H9 (cell line): ENCODE data around the gene CACNA2D3. TPM values are rescaled to one million over a fixed set of nuclear protein-coding genes. Genes with fewer than 3 reads are reported as not detected.

Source experiments
- DNase-seq: peaks from one replicate; pipeline ENCODE4 v3.0.0-alpha.2; 2017
- H2AFZ ChIP-seq: one replicate; pipeline ENCODE4 v1.6.1; 2013; ENCODE audit warnings: mild to moderate bottlenecking, low read length, control low read depth, moderate library complexity
- H2AK5ac ChIP-seq: 2 replicates; pipeline ENCODE4 v1.6.1; 2013; ENCODE audit warnings: low read length, control low read depth, mixed read lengths; ENCODE audit not compliant: insufficient read length
- H2BK120ac ChIP-seq: one replicate; pipeline ENCODE4 v1.6.1; 2013; ENCODE audit warnings: low read depth, mild to moderate bottlenecking, low read length, control low read depth, inconsistent platforms; ENCODE audit not compliant: poor library complexity, severe bottlenecking
- H2BK12ac ChIP-seq: 2 replicates; pipeline ENCODE4 v1.6.1; 2013; ENCODE audit warnings: low read length, control low read depth, mixed read lengths, low read depth; ENCODE audit not compliant: insufficient read length
- H2BK15ac ChIP-seq: 2 replicates; pipeline ENCODE4 v1.6.1; 2013; ENCODE audit warnings: low read depth, low read length, control low read depth
- H2BK20ac ChIP-seq: one replicate; pipeline ENCODE4 v1.6.1; 2013; ENCODE audit warnings: low read depth, mild to moderate bottlenecking, low read length, control low read depth, inconsistent platforms; ENCODE audit not compliant: poor library complexity, severe bottlenecking
- H2BK5ac ChIP-seq: 2 replicates; pipeline ENCODE4 v1.6.1; 2013; ENCODE audit warnings: low read length, control low read depth, mixed read lengths; ENCODE audit not compliant: insufficient read length
- H3K14ac ChIP-seq: 2 replicates; pipeline ENCODE4 v1.6.1; 2013; ENCODE audit warnings: low read length, control low read depth; ENCODE audit not compliant: insufficient read depth
- H3K18ac ChIP-seq: 2 replicates; pipeline ENCODE4 v1.6.1; 2013; ENCODE audit warnings: low read depth, mild to moderate bottlenecking, mixed read lengths, low read length, control low read depth; ENCODE audit not compliant: insufficient read length
- H3K23ac ChIP-seq: 2 replicates; pipeline ENCODE4 v1.6.1; 2013; ENCODE audit warnings: low read length, control low read depth, mixed read lengths, low read depth; ENCODE audit not compliant: insufficient read length
- H3K23me2 ChIP-seq: 2 replicates; pipeline ENCODE4 v1.6.1; 2013; ENCODE audit warnings: low read depth, mild to moderate bottlenecking, mixed read lengths, low read length, control low read depth; ENCODE audit not compliant: insufficient read length, poor library complexity, severe bottlenecking
- H3K27ac ChIP-seq: 2 replicates; pipeline ENCODE4 v1.5.1; 2013; ENCODE audit warnings: low read length, control low read depth, mixed read lengths, low read depth; ENCODE audit not compliant: insufficient read length
- H3K27me3 ChIP-seq: 2 replicates; pipeline ENCODE4 v1.6.1; 2013; ENCODE audit warnings: low read length, control low read depth, inconsistent platforms; ENCODE audit not compliant: insufficient read depth
- H3K4ac ChIP-seq: 2 replicates; pipeline ENCODE4 v1.6.1; 2013; ENCODE audit warnings: low read depth, mild to moderate bottlenecking, control low read depth, inconsistent platforms, low read length, moderate library complexity
- H3K4me1 ChIP-seq: 2 replicates; pipeline ENCODE4 v1.6.1; 2013; ENCODE audit warnings: low read length, control low read depth, inconsistent platforms; ENCODE audit not compliant: insufficient read depth
- H3K4me2 ChIP-seq: 2 replicates; pipeline ENCODE4 v1.6.1; 2013; ENCODE audit warnings: low read length, control low read depth, mixed read lengths; ENCODE audit not compliant: insufficient read length, insufficient read depth
- H3K56ac ChIP-seq: 2 replicates; pipeline ENCODE4 v1.6.1; 2013; ENCODE audit warnings: low read depth, mild to moderate bottlenecking, mixed read lengths, low read length, control low read depth; ENCODE audit not compliant: insufficient read length
- H3K79me1 ChIP-seq: 2 replicates; pipeline ENCODE4 v1.6.1; 2013; ENCODE audit warnings: low read depth, mild to moderate bottlenecking, moderate library complexity, low read length, control low read depth, inconsistent platforms; ENCODE audit not compliant: insufficient read depth, poor library complexity, severe bottlenecking
- H3K79me2 ChIP-seq: 2 replicates; pipeline ENCODE4 v1.6.1; 2013; ENCODE audit warnings: low read length, control low read depth, inconsistent platforms; ENCODE audit not compliant: insufficient read depth
- H3K9ac ChIP-seq: 2 replicates; pipeline ENCODE4 v1.6.1; 2013; ENCODE audit warnings: low read length, control low read depth, mixed read lengths; ENCODE audit not compliant: insufficient read length; ENCODE audit errors: extremely low read depth
- H3K9me3 ChIP-seq: one replicate; pipeline ENCODE4 v1.6.1; 2013; ENCODE audit warnings: low read depth, low read length, inconsistent platforms; ENCODE audit not compliant: control insufficient read depth
- H3T11ph ChIP-seq: one replicate; pipeline ENCODE4 v1.6.1; 2013; ENCODE audit warnings: mild to moderate bottlenecking, low read length, control low read depth, inconsistent platforms
- H4K20me1 ChIP-seq: one replicate; pipeline ENCODE4 v1.6.1; 2013; ENCODE audit not compliant: control insufficient read depth, insufficient read length, insufficient read depth
- H4K5ac ChIP-seq: 2 replicates; pipeline ENCODE4 v1.6.1; 2013; ENCODE audit warnings: low read depth, mild to moderate bottlenecking, mixed read lengths, low read length, control low read depth; ENCODE audit not compliant: insufficient read length
- H4K8ac ChIP-seq: replicated peaks from 2 replicates; pipeline ENCODE4 v1.6.1; 2013; ENCODE audit warnings: low read length, control low read depth, mixed read lengths, low read depth; ENCODE audit not compliant: insufficient read length
- H4K91ac ChIP-seq: 2 replicates; pipeline ENCODE4 v1.6.1; 2013; ENCODE audit warnings: low read depth, mild to moderate bottlenecking, moderate library complexity, mixed read lengths, low read length, control low read depth; ENCODE audit not compliant: insufficient read length
- H3K27ac Mint-ChIP-seq, 3 experiments: 2 replicates in 2 of 3; 3 replicates in 1 of 3; pipeline ENCODE4 v1.8.0; 2020 to 2021; ENCODE audit warnings: mixed read lengths in 3 of 3, mild to moderate bottlenecking in 1 of 3, moderate library complexity in 1 of 3
- H3K27me3 Mint-ChIP-seq: 2 replicates; pipeline ENCODE4 v1.8.0; 2021; ENCODE audit warnings: low read depth, mild to moderate bottlenecking, moderate library complexity, mixed read lengths
- H3K36me3 Mint-ChIP-seq, 3 experiments: 2 replicates in 2 of 3; 3 replicates in 1 of 3; pipeline ENCODE4 v1.8.0; 2020 to 2021; ENCODE audit warnings: low read depth in 3 of 3, mixed read lengths in 3 of 3; ENCODE audit not compliant: insufficient read depth in 1 of 3
- H3K4me1 Mint-ChIP-seq, 2 experiments: 2 replicates each; pipeline ENCODE4 v1.8.0; 2020; ENCODE audit warnings: mixed read lengths in 2 of 2
- H3K4me3 Mint-ChIP-seq, 2 experiments: 2 replicates in 1 of 2; 3 replicates in 1 of 2; pipeline ENCODE4 v1.8.0; 2020 to 2021; ENCODE audit warnings: mild to moderate bottlenecking in 2 of 2, mixed read lengths in 2 of 2, moderate library complexity in 1 of 2
- H3K9me3 Mint-ChIP-seq, 2 experiments: 2 replicates in 1 of 2; 3 replicates in 1 of 2; pipeline ENCODE4 v1.8.0; 2020; ENCODE audit warnings: mild to moderate bottlenecking in 2 of 2, mixed read lengths in 2 of 2, moderate library complexity in 1 of 2
- CTCF ChIP-seq: fragments of 200-600 bp; sonication (generic); conservative IDR thresholded peaks from 3 replicates; pipeline ENCODE4 v1.8.0; 2021; ENCODE audit warnings: antibody characterized with exemption, mild to moderate bottlenecking
- WGBS: extraction: QIAGEN DNeasy Blood & Tissue Kit; methylation state at CpG from one replicate; pipeline ENCODE4 v1.1.7; 2013; ENCODE audit warnings: missing lambda C conversion rate, low lambda C conversion rate, mixed read lengths; ENCODE audit not compliant: insufficient read length; ENCODE audit errors: extremely low coverage; 5-methylcytosine and 5-hydroxymethylcytosine counted together
- total RNA-seq: library from RNA; stranded (reverse); gene quantifications from 2 replicates; pipeline ENCODE4 v1.2.1, GENCODE V29; 2021

Gene CACNA2D3
- total RNA-seq, 1 experiment from 2014 or later: 3.2 TPM

GRCh38 chr3:54745843-54746242, 623.5 kb downstream of the CACNA2D3 start:
- Histone ChIP-seq H4K8ac (no peak overlapping the region), H3K4me2 (no peak overlapping the region), H3K18ac (no peak overlapping the region), H3K23ac (no peak overlapping the region), H3K9me3 (no peaks in the 10 kb centered on the region), H3K27ac (no peak overlapping the region), H4K20me1 (no peaks in the 10 kb centered on the region), H3T11ph (no peak overlapping the region), H3K4ac (no peak overlapping the region), H2BK5ac (no peak overlapping the region), H3K4me1 (no peaks in the 10 kb centered on the region), H3K23me2 (no peaks in the 10 kb centered on the region), H2BK120ac (no peak overlapping the region), H3K79me1 (peaks cover 3% of the 10 kb centered on the region), H3K9ac (no peak overlapping the region), H2BK20ac (no peak overlapping the region), H3K27me3 (no peaks in the 10 kb centered on the region), H3K79me2 (no peaks in the 10 kb centered on the region; the same call in 1 of the 2 replicates), H3K56ac (no peak overlapping the region), H2AK5ac (no peak overlapping the region), H4K5ac (no peak overlapping the region), H2BK15ac (no peak overlapping the region), H4K91ac (no peak overlapping the region), H3K14ac (no peak overlapping the region), H2BK12ac (no peak overlapping the region), H2AFZ (no peak overlapping the region)
- Mint-ChIP-seq H3K27me3 (no peaks in the 10 kb centered on the region), H3K9me3 (no peaks in the 10 kb centered on the region), H3K4me3 (no peak overlapping the region), H3K4me1 (peaks cover 3 to 6% of the 10 kb centered on the region in 2 experiments; a peak in 3 of 4 replicates), H3K27ac (no peak overlapping the region), H3K36me3 (no peaks in the 10 kb centered on the region; a peak in 1 of 7 replicates)
- TF ChIP-seq CTCF: no peak
- no peak for DNase-seq
- no CpG with 5 or more reads among the region's 4 CpGs for WGBS
